Activated CD4-positive, alpha-beta T cell treated with anti-CD3 and anti-CD28 coated beads, Interleukin-2, Interleukin-6, amounts not matched to agents 100 ng/mL and 50 ng/mL, durations not matched to agents 16 hours and 8 hours (primary cell): ENCODE data around the gene HP1BP3.
"Not testable (repeated sequence)": the region's sequence is repeated elsewhere in the genome, so short reads cannot be mapped to it uniquely, and the experiment has no call there.

ENCODE experiments used
- DNase-seq: peaks from one replicate; pipeline ENCODE4 v3.0.0-alpha.2; 2020

The HP1BP3 gene

GRCh38 chr1:20726118-20726911 is 60.8 kb downstream of the HP1BP3 start:
- no peak for DNase-seq

DNA sequence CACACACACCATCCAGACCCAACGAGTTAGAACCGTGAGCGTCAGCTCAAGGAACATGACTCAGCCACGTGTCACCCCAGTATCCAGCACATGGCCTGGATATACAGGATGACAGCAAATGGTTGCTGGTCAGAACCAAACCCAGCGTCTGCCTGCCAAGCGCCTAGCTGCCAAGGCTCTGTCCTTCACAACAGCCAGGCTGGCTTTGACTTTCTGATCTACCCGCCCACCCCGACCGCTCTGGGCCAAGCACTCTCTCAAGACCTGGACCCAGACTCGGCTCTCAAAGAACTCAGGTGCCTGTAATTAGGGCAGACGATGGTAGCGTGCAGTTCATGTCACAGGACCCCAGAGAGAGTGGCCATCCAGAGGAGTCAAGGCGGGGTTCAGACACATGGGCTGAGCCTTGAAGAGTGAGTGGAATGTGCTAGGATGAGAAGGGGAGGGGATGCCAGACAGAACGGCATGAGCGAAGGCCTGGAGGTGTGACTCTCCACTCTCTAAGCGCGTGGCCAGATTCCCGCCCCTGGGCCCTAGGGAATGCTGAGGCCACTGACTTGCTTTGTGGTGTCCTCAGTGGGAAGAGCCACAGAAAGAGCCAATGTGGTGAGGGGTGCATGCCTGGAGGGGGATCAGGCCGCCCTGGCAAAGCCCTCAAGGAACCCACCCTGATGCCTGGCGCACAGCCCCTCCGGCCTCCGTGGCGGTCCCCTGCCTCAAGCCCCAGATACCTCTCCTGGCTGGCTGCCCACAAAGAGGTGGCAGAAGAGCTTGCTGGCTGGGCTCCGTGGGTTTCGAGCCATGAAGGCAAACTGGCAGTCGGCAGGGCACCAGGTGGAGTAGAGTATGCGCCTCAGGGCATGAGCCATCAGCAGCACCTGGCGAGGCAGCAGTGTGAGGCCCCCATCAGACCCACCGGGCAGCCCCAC is 61.7 kb downstream of the HP1BP3 start:
- no peak for DNase-seq

DNA sequence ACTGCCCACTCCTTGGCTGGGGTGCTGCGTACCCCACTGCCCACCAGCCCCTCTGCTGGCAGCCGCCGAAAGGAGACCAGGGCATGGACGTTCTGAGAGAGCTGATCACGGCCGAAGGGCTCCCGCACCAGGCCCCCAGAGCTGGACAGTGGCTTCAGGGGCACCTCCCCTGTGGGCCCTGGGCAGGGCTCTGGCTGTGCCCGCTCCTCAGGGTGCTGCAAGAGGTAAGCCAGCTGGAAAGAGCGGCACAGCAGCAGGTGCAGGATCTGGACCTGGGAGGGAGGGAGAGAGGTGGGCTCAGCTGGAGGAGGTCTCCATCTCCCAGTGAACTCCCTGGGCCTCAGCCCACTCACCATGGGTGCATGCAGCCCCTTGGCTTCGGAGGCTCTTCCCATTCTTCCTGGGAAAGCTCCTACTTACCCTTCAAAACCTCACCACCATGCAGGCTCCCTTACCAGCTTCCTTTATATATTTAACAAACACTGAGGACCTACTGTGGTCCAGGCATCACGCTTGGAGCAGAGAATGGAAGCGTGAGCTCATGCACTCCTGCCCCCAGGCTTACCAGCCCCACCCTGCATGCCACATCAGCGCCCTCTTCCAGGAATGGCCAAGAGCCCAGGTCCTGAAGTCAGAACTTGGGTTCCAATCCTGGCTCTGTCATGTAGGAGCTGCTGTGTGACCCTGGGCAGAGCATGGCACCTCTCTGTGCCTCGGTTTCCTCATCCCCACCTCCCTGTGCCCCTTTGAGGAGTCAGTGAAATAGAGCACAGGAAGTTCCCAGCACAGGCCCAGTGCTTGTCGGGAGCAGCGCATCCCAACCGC is 62.5 kb downstream of the HP1BP3 start:
- no peak for DNase-seq

DNA sequence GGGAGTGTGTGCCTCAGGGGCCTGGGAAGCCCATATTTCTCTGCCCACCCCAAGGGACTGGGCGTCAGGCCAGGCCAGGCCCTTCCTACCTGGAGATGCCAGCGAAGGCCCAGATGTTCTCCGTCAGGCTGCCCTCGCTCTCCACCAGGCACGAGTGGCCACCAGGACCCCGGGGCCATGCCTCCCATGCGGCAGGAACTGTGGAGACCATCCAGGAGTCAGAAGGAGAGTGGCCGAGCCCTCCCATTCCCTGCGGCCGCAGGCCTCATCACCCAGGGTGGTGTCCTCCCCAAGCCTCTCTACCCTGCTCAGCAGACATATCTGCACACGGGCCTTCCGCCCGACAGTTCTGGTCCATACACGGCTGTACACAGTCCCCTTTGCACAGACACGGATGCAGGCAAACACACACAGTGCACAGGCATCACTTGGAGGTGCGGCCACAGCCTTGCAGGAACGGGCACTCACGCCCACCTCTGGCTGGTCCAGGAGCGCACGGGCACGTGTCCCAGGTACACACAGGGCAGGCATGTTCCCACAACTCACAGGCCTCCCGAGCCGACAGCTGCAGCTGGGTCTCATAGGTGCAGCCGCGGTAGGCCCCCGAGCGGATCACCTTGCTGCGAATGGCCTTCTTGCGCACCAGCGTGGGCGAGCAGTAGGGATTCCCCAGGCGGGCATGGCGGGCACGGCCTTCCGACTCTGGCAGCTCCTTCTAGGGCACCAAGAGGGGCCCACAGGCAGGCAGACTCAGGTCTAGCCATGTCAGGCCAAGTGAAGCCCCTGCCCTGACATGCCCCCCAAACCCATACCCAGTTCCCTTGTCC is 63.4 kb downstream of the HP1BP3 start:
- no peak for DNase-seq

- DNase-seq, result no peak
These were observed 64.0 kb downstream of the HP1BP3 start for GRCh38 chr1:20723159-20723536.

DNA sequence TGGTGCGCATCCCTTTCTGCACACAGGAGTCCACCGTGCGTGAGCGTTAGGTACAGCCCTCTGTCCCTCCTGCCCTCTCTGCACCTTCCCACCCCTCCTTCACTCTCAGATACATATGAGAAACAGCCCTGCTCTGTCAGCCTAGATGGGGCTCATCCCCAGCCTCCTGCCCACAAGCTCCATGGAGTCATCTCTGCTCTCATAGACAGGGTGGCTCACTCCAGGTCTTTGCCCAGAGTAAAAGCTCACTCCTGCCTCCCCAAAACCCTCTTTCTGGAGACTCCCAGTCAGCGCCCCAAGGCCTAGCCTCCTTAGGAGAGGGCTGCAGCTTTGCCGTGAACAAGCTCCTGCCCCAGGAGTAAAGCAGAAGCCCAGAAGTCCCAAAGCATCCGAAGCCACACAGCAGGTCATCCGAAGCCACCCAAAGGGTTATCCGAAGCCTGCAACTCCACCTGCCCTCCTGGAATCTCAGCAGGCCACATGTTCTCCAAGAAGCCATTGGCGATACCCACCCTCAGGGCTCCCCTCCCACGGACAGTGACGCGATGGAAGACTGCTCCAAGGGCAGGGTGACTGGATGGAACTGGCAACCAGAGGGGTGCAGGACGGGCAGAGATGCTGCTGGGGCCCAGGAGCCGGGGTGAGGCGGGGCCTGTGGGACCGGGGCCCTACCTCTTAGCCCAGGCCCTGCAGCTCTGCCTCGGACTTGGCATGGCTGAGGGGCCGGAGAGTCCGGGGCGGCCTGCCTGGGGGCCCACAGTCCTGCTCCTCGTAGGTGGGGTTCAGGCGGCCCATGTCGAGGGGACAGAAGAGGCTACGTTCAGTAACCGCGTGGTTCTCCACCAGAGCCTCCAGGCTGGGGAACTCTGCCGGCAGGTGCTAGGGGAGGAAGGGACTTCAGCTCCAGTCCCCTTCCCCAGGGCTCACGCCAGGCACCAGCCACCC is 65.7 kb downstream of the HP1BP3 start:
- DNase-seq, result no peak

GRCh38 chr1:20720631-20721091 is 66.4 kb downstream of the HP1BP3 start:
- DNase-seq, result no peak

DNA sequence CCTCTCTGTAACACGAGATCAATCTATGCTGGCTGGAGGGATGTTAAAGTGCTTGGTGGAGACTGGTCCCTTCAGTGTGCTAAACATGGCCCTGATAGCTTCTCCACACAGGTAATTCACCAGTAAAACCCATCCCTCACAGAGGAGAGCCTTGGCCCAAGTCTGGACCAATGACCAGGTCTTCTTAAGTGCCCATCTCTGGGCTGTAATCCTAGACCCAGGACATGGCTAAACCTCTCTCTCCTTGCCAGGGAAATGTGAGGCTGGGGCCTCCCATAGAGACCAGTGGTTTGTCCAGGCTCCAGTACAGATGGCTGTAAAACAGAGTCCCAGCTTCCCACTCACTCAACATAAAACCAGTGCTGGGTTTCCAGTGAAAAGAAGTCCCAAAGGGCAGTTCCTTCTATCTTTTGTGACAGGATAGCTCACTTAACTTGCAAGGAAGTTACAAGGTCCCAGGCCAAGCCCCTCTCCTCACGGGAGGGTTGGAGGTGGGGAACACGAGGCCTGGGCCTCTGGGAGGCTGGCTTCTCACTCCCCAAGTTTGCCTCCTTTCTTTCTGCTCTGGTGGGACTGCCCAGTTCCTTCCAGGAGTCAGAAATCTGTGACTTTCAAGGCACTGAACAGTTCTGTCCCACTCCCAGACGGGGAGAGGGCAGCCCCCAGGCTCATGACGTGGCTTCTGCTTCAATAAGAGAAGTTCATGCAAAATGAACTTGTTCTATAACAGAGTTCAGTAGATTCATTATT is 67.1 kb downstream of the HP1BP3 start:
- no peak for DNase-seq

- no peak for DNase-seq
These were observed 67.8 kb downstream of the HP1BP3 start for GRCh38 chr1:20719261-20719660.

- not testable (repeated sequence) for DNase-seq
These were observed 68.7 kb downstream of the HP1BP3 start for GRCh38 chr1:20718343-20718882.

DNA sequence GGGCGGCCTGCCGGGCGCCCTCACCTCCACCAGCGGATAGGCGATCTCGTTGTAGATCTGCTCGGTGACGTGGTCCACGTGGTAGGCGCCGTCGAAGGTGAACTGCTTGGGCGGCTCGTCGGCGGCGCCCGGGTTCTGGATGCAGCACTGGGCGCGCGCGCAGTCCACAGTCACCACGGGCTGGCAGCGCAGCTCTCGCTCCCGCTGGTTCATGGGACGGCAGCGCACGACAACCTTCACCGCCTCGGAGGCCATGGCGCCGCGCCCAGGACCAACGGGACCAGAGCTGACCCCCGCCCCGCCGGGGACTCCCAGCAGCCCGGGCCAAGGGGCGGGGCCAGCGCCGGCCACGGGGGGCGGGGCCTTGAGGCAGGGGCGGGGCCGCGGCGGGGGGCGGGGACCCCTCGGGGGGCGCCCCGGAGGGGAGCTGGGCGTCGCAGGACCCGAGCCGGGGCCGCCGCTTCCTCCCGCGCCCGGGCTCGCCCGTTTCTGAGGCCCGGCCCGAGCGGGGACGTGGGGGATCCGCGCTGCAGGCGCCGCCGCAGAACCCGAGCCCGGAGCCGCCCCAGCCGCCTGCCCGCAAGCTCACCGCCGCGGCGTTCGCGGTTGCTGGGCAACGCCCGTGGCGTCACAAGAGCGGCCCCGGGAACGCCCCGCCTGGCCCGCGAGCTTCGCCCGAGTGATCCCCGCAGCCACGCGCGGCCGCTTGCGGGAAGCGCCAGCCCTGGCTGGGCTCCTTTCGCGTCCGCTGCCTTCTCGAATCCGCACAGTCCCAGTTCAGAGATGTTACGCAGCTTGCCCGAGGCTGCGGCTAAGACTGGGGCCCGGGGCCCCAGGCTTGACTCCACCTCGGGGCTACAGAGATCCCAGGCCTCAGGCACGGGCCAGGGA is 69.4 kb downstream of the HP1BP3 start, which contains the start of gene KIF17:
TSS of gene KIF17 (minus strand) at position 556 of the 891 bp plus-strand sequence. CDS start at position 255, 301 bp downstream.
- DNase-seq, result peak; percentile 60

DNA sequence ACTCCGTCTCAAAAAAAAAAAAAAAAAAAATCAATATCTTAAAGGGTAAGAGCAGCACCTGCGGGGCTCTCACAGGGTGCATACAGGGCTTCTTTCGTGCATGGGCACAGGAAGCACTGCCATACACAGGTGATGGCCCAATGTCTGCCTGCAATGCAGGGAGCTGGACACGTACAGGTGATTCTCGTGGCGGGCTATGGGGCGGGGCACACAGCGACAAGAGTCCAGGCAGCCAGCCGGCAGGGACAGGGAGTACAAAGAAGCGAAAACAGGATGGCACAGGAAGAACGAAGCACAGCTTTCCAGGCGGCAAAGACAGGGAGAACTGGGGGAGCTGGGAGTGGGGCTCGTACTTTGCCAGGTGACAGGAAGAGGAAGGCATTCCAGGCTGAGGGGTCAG is 70.9 kb downstream of the HP1BP3 start:
- no peak for DNase-seq

- DNase-seq, result no peak
These were observed 71.7 kb downstream of the HP1BP3 start for GRCh38 chr1:20715406-20715805.

- no peak for DNase-seq
These were observed 73.7 kb downstream of the HP1BP3 start for GRCh38 chr1:20713440-20713839.

DNA sequence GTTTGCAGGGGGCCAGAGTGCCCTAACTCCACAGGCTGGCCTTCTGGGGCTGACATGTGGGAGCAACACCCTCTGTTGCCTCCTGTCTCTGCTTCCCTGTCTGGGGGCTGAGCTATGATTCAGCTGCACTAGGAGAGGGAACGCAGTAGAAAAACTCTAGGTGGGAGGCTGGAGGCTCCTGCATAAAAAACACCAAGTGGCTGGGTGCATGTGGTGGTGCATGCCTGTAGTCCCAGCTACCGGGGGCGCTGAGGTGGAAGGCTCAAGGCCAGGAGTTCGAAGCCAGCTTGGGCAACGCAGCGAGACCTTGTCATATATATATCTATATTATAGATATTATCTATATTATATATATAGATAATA is 74.9 kb downstream of the HP1BP3 start:
- no peak for DNase-seq

- DNase-seq, result no peak
These were observed 75.6 kb downstream of the HP1BP3 start for GRCh38 chr1:20711285-20712214.
